DND-41 (cell line): ENCODE measurements around the gene ANKRD36C.
"Not testable (repeated sequence)": the region's sequence is repeated elsewhere in the genome, so short reads cannot be mapped to it uniquely, and the experiment has no call there.

Experiments
- CTCF ChIP-seq: IDR thresholded peaks from 2 replicates; pipeline ENCODE4 v1.5.1; 2012; ENCODE audit warnings: borderline replicate concordance, low read length, moderate library complexity, mild to moderate bottlenecking; ENCODE audit not compliant: poor library complexity, severe bottlenecking; ENCODE audit errors: extremely low read depth
- EZH2 ChIP-seq: IDR thresholded peaks from 3 replicates; pipeline ENCODE4 v1.6.1; 2012; ENCODE audit warnings: borderline replicate concordance, low read depth, mild to moderate bottlenecking, moderate library complexity, low read length, inconsistent platforms; ENCODE audit not compliant: severe bottlenecking

- TF ChIP-seq CTCF, EZH2: not testable (repeated sequence)
Measured at GRCh38 chr2:96008051-96008450, 16.4 kb upstream of the ANKRD36C start.
